HEK293 (cell line): Measurements from ENCODE around the gene FGD4.

Experiments used
- CTCF ChIP-seq: fragments of 450-650 bp; formaldehyde crosslinking; IDR thresholded peaks from 2 replicates; pipeline ENCODE4 v1.5.1; 2016; ENCODE audit warnings: missing biosample characterization, missing genetic modification characterization
- KLF16 ChIP-seq: fragments of 450-650 bp; formaldehyde crosslinking; IDR thresholded peaks from 2 replicates; pipeline ENCODE4 v1.5.1; 2017; ENCODE audit warnings: missing biosample characterization, missing genetic modification characterization
- REST ChIP-seq: fragments of 450-650 bp; formaldehyde crosslinking; IDR thresholded peaks from 2 replicates; pipeline ENCODE4 v1.5.1; 2016; ENCODE audit warnings: missing biosample characterization, missing genetic modification characterization
- SP2 ChIP-seq: fragments of 450-650 bp; formaldehyde crosslinking; IDR thresholded peaks from 2 replicates; pipeline ENCODE4 v1.5.1; 2016; ENCODE audit warnings: missing biosample characterization, missing genetic modification characterization
- ZBTB44 ChIP-seq: fragments of 450-650 bp; IDR thresholded peaks from 2 replicates; pipeline ENCODE4 v1.5.1; 2018; ENCODE audit warnings: missing biosample characterization, mild to moderate bottlenecking, missing genetic modification characterization
- ZBTB7A ChIP-seq: fragments of 450-650 bp; formaldehyde crosslinking; IDR thresholded peaks from 2 replicates; pipeline ENCODE4 v1.5.1; 2016; ENCODE audit warnings: low read depth, missing biosample characterization, missing genetic modification characterization
- ZFHX2 ChIP-seq: fragments of 450-650 bp; formaldehyde crosslinking; conservative IDR thresholded peaks from 2 replicates; pipeline ENCODE4 v1.5.1; 2016; ENCODE audit warnings: missing biosample characterization, missing genetic modification characterization
- ZNF138 ChIP-seq: fragments of 450-650 bp; formaldehyde crosslinking; IDR thresholded peaks from 2 replicates; pipeline ENCODE4 v1.5.1; 2016; ENCODE audit warnings: missing biosample characterization, missing genetic modification characterization, borderline replicate concordance
- ZNF37A ChIP-seq: fragments of 450-650 bp; IDR thresholded peaks from 2 replicates; pipeline ENCODE4 v1.5.1; 2018; ENCODE audit warnings: missing biosample characterization, missing genetic modification characterization
- ZNF629 ChIP-seq: fragments of 450-650 bp; formaldehyde crosslinking; IDR thresholded peaks from 2 replicates; pipeline ENCODE4 v1.5.1; 2017; ENCODE audit warnings: missing biosample characterization, missing genetic modification characterization
- ZNF639 ChIP-seq: fragments of 450-650 bp; formaldehyde crosslinking; IDR thresholded peaks from 2 replicates; pipeline ENCODE4 v1.5.1; 2016; ENCODE audit warnings: missing biosample characterization, missing genetic modification characterization
- ZNF837 ChIP-seq: fragments of 450-650 bp; formaldehyde crosslinking; IDR thresholded peaks from 2 replicates; pipeline ENCODE4 v1.5.1; 2016; ENCODE audit warnings: missing biosample characterization, missing genetic modification characterization

GRCh38 chr12:32671930-32672780 lies 272.8 kb downstream of the FGD4 start:
- no peak for TF ChIP-seq ZNF629 (tag by site-specific recombination)
- no peak for TF ChIP-seq SP2 (tag by site-specific recombination)
- TF ChIP-seq CTCF (tag by site-specific recombination) = peak; percentile 59; the same call in 1 of the 2 replicates
- TF ChIP-seq ZBTB44 (tag by site-specific recombination) = peak; percentile 12; the same call in 1 of the 2 replicates
- TF ChIP-seq ZNF138 (tag by site-specific recombination) = no peak
- no peak for TF ChIP-seq ZBTB7A (tag by site-specific recombination)
- TF ChIP-seq REST (tag by site-specific recombination) = no peak
- TF ChIP-seq KLF16 (tag by site-specific recombination) = no peak
- TF ChIP-seq ZNF837 (tag by site-specific recombination) = no peak
- no peak for TF ChIP-seq ZNF37A (tag by site-specific recombination)
- TF ChIP-seq ZNF639 (tag by site-specific recombination) = no peak
- TF ChIP-seq ZFHX2 = no peak
